ENCODE results near the gene RSPO3.

Gene RSPO3

GRCh38 chr6:127118298-127119101, at the start of gene RSPO3:
RSPO3 (plus strand) TSS chr6:127118671; CDS start chr6:127119193, 522 bp downstream.
- no peak for TF ChIP-seq GATA2 (IDR thresholded peaks at IDR 0.05; ENCODE audit: low read depth, low read length)
- no peak for TF ChIP-seq GATA3 (IDR thresholded peaks at IDR 0.05; ENCODE audit: low read depth, low read length)

- TF ChIP-seq GATA2 (IDR thresholded peaks at IDR 0.05; ENCODE audit: low read depth, low read length) (no peak), GATA3 (IDR thresholded peaks at IDR 0.05; ENCODE audit: low read depth, low read length) (no peak)
Observed at GRCh38 chr6:127069659-127070279, 48.7 kb upstream of the RSPO3 start.

- TF ChIP-seq GATA2 (IDR thresholded peaks at IDR 0.05; ENCODE audit: low read depth, low read length) (no peak), GATA3 (IDR thresholded peaks at IDR 0.05; ENCODE audit: low read depth, low read length) (no peak)
Observed at GRCh38 chr6:127073222-127073621, 45.2 kb upstream of the RSPO3 start.

GRCh38 chr6:127076466-127076865, 42.0 kb upstream of the RSPO3 start:
- TF ChIP-seq GATA2 (IDR thresholded peaks at IDR 0.05; ENCODE audit: low read depth, low read length) = no peak
- no peak for TF ChIP-seq GATA3 (IDR thresholded peaks at IDR 0.05; ENCODE audit: low read depth, low read length)

GRCh38 chr6:127077886-127078285, 40.6 kb upstream of the RSPO3 start:
- TF ChIP-seq GATA2 (IDR thresholded peaks at IDR 0.05; ENCODE audit: low read depth, low read length) = no peak
- TF ChIP-seq GATA3 (IDR thresholded peaks at IDR 0.05; ENCODE audit: low read depth, low read length) = no peak

- TF ChIP-seq GATA3 (IDR thresholded peaks at IDR 0.05; ENCODE audit: low read depth, low read length) (no peak), GATA2 (IDR thresholded peaks at IDR 0.05; ENCODE audit: low read depth, low read length) (no peak)
Observed at GRCh38 chr6:127078669-127079068, 39.8 kb upstream of the RSPO3 start.

- TF ChIP-seq GATA3 (IDR thresholded peaks at IDR 0.05; ENCODE audit: low read depth, low read length) = no peak
- no peak for TF ChIP-seq GATA2 (IDR thresholded peaks at IDR 0.05; ENCODE audit: low read depth, low read length)
Observed at GRCh38 chr6:127079681-127080080, 38.8 kb upstream of the RSPO3 start.

GRCh38 chr6:127080081-127080480, 38.4 kb upstream of the RSPO3 start:
- TF ChIP-seq GATA3 (IDR thresholded peaks at IDR 0.05; ENCODE audit: low read depth, low read length) = no peak
- TF ChIP-seq GATA2 (IDR thresholded peaks at IDR 0.05; ENCODE audit: low read depth, low read length) = no peak

GRCh38 chr6:127083231-127083962, 35.1 kb upstream of the RSPO3 start:
- TF ChIP-seq GATA3 (IDR thresholded peaks at IDR 0.05; ENCODE audit: low read depth, low read length) (no peak), GATA2 (IDR thresholded peaks at IDR 0.05; ENCODE audit: low read depth, low read length) (no peak)

- TF ChIP-seq GATA2 (IDR thresholded peaks at IDR 0.05; ENCODE audit: low read depth, low read length) = no peak
- TF ChIP-seq GATA3 (IDR thresholded peaks at IDR 0.05; ENCODE audit: low read depth, low read length) = no peak
Observed at GRCh38 chr6:127083963-127084310, 34.5 kb upstream of the RSPO3 start.

GRCh38 chr6:127085181-127085580, 33.3 kb upstream of the RSPO3 start:
- TF ChIP-seq GATA3 (IDR thresholded peaks at IDR 0.05; ENCODE audit: low read depth, low read length) (no peak), GATA2 (IDR thresholded peaks at IDR 0.05; ENCODE audit: low read depth, low read length) (no peak)

GRCh38 chr6:127090051-127090450, 28.4 kb upstream of the RSPO3 start:
- TF ChIP-seq GATA2 (IDR thresholded peaks at IDR 0.05; ENCODE audit: low read depth, low read length) (no peak), GATA3 (IDR thresholded peaks at IDR 0.05; ENCODE audit: low read depth, low read length) (no peak)

GRCh38 chr6:127092466-127092865, 26.0 kb upstream of the RSPO3 start:
- TF ChIP-seq GATA2 (IDR thresholded peaks at IDR 0.05; ENCODE audit: low read depth, low read length) (no peak), GATA3 (IDR thresholded peaks at IDR 0.05; ENCODE audit: low read depth, low read length) (no peak)

- TF ChIP-seq GATA2 (IDR thresholded peaks at IDR 0.05; ENCODE audit: low read depth, low read length) = no peak
- no peak for TF ChIP-seq GATA3 (IDR thresholded peaks at IDR 0.05; ENCODE audit: low read depth, low read length)
Observed at GRCh38 chr6:127094791-127095190, 23.7 kb upstream of the RSPO3 start.

Data from SH-SY5Y (cell line).